Adipose tissue (tissue), 3 donors: ENCODE measurements around the gene ENO3. TPM values are rescaled to one million over a fixed set of nuclear protein-coding genes. Genes with fewer than 3 reads are reported as not detected.

Source experiments
- H3K27ac ChIP-seq: one replicate; pipeline ENCODE4 v1.5.1; 2013; ENCODE audit warnings: low read depth, low read length
- WGBS, 3 donors: extraction: QIAGEN DNeasy Blood & Tissue Kit; methylation state at CpG; one replicate each; pipeline ENCODE4 v1.1.7; 2013; 5-methylcytosine and 5-hydroxymethylcytosine counted together
- polyA plus RNA-seq, 3 donors: library from polyadenylated mRNA; stranded (reverse); fragments of 200-250 nt; gene quantifications; one replicate each; pipeline ENCODE4 v1.2.3, GENCODE V29; 2013
- donor health status: healthy with polysubstance abuse.
- donor health status: Bipolar disorder and iron deficiency.
- donor health status: healthy.

The ENO3 gene
- polyA plus RNA-seq, 3 donors, result 5.1 to 13.5 (median 6.4) TPM

- WGBS, 3 donors, result 1 to 2% (median 1%) methylated on average over 7 of the region's 7 CpGs
- H3K27ac ChIP-seq, result peak overlapping the region; percentile 96
These were observed 3.9 kb upstream of the ENO3 start for GRCh38 chr17:4947010-4947410.

- H3K27ac ChIP-seq, result peak overlapping the region; percentile 96
- 0 to 1% (median 0%) methylated on average over 42 to 56 of the region's 56 CpGs for WGBS, 3 donors
These were observed 3.3 kb upstream of the ENO3 start for GRCh38 chr17:4947411-4948165.

GRCh38 chr17:4948166-4948930, 2.6 kb upstream of the ENO3 start, which contains the start of gene PFN1:
Gene PFN1 (minus strand): TSS chr17:4948530. CDS start chr17:4948394, 136 bp downstream.
- WGBS, 3 donors, result 0 to 1% (median 1%) methylated on average over 39 to 58 of the region's 59 CpGs
- H3K27ac ChIP-seq, result peak within 1 kb of the TSS; percentile 96

DNA sequence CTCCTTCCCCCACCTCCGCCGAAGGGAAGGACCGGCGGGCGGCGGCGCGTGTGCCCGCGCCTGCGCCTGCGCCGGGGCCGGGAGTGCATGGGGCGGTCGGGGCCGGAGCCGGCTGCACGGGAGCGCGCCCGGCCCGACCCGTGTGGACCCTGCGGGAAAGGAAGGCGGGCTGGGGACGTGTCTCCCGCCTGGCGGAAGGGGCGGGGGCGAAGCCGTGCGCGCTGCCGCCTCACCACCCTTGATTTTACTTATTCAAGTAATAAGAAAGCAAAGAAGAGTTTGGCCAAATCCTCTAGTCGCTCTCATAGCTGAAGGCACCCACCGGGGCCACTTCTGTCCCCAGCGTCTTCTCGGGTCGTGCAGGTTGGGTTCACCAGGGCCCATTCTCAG, 2.0 kb upstream of the ENO3 start:
- H3K27ac ChIP-seq, result peak overlapping the region; percentile 45
- 0 to 2% (median 1%) methylated on average over 25 to 40 of the region's 40 CpGs for WGBS, 3 donors

DNA sequence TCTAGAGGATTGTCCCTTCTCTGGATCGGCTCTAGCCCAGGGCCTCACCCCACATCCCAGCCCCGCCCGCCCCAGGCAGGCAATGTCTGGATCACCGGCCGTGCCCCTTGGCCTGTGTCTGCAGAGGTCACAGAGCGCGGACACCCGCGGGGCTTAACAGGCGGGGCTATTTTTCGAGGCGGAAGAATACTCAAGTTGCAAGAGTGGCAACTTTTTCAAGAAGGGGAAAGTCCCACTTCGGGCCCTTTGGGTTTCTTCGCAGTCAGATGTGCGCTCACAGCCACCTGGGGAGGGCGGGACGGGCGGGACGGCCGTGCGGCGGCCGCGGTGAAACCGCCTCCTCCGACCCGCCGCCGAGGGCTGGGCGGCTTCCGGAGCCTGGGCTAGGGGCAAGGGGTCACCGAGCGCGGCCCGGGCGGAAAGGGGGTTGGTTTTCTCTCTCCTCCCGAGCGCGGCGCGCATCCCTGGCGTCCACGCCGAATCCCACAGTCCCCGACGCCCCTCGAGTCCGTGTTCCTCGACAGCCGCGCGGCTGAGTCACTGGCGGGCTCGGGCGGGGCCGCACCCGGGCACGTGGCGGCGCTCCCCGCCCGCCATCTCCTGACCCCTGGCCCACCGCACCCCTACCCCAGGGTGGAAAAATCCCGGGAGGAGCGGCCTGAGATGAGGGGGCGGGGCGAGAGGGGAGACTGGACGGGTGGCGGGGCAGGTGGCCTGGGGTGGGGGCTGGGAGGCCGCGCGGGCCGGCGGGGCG, 1.4 kb upstream of the ENO3 start:
- 0 to 1% (median 1%) methylated on average over 33 to 74 of the region's 75 CpGs for WGBS, 3 donors
- peak overlapping the region; percentile 45 for H3K27ac ChIP-seq

DNA sequence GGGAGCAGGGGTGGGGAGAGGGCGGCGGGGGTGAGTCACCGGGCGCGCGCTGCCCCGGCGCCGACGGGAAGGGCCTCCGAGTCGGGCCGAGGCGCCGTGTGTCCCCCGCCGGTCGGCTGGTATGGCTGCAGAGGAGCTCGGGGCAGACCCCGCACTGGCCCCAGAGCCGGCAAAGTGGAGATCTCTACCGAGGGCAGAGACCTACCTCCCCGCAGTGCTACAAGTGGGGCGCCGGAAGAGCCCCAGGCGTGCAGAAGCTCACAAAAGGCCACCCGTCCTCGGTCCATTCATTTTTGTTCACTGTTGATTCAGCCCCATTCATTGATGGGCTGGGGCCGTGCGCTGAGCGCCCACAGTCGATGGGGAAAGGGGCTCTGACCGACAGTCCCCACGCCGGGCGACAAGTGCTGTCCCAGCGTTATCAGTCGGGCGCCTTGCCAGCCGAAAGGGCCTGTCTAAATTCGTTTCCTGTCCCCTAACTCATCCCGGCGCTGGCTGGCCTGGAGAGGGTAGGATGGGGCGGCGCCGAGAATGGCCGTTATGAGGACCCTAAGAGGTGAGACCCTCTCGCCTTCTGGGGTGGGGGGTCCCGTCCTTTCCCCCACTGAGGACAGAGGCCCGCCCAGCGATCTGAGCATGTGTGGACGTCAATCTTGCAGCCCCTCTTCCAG, 709 bp upstream of the ENO3 start:
- peak overlapping the region; percentile 45 for H3K27ac ChIP-seq
- WGBS, 3 donors, result 5 to 11% (median 6%) methylated on average over 48 to 52 of the region's 52 CpGs

- H3K27ac ChIP-seq, result no peak overlapping the region
- WGBS, 3 donors, result 77 to 91% (median 85%) methylated on average over 3 of the region's 3 CpGs
These were observed 567 bp downstream of the ENO3 start for GRCh38 chr17:4951486-4951885.

- H3K27ac ChIP-seq, result no peak overlapping the region
- 66 to 80% (median 70%) methylated on average over 14 of the region's 14 CpGs for WGBS, 3 donors
These were observed 2.6 kb downstream of the ENO3 start for GRCh38 chr17:4953451-4953961.

DNA sequence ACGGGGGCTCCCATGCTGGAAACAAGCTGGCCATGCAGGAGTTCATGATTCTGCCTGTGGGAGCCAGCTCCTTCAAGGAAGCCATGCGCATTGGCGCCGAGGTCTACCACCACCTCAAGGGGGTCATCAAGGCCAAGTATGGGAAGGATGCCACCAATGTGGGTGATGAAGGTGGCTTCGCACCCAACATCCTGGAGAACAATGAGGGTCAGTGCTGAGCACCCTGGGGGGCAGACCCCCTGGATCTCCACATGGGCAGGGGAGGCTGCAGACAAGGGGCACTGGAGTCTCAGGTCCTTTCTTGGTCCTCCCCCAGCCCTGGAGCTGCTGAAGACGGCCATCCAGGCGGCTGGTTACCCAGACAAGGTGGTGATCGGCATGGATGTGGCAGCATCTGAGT, 4.2 kb downstream of the ENO3 start:
- WGBS, 3 donors, result 97 to 99% (median 97%) methylated on average over 8 of the region's 8 CpGs
- H3K27ac ChIP-seq, result no peak overlapping the region

DNA sequence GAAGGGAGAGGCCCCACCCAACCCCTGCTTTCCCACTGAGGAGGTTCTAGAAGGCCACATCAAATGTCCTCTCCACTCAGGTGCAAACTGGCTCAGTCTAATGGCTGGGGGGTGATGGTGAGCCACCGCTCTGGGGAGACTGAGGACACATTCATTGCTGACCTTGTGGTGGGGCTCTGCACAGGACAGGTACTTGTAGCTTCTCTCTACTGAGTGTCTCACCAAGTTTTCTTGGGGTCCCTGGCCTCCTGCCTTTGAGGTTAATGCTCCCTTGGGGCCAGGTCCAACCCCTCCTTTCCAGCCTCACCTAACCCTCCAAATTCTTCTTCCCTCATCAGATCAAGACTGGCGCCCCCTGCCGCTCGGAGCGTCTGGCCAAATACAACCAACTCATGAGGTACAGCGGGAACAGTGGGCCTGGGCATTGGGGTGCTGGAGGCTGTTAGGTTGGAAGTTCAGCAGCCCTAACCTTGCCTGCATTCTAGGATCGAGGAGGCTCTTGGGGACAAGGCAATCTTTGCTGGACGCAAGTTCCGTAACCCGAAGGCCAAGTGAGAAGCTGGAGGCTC, 5.7 kb downstream of the ENO3 start:
- 74 to 80% (median 79%) methylated on average over 10 of the region's 10 CpGs for WGBS, 3 donors
- H3K27ac ChIP-seq, result no peak overlapping the region

DNA sequence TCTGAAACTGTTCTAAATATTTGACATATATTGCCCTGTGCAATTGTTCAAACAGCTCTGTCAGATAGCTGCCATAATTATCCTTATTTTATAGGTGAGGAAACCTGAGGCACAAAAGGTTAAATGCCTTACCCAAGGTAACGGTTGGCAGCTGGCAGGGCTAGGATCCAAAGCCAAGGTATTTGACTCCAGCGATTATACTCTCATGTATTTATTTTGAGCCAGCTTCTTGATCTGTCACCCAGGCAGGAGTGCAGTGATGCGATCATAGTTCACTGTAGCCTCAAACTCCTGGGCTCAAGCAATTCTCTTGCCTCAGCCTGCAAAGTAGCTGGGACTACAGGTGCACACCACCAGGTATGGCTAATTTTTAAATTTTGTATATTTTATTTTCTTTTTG, 7.2 kb downstream of the ENO3 start:
- 47 to 88% (median 87%) methylated on average over 3 of the region's 3 CpGs for WGBS, 3 donors
- H3K27ac ChIP-seq, result no peak overlapping the region

DNA sequence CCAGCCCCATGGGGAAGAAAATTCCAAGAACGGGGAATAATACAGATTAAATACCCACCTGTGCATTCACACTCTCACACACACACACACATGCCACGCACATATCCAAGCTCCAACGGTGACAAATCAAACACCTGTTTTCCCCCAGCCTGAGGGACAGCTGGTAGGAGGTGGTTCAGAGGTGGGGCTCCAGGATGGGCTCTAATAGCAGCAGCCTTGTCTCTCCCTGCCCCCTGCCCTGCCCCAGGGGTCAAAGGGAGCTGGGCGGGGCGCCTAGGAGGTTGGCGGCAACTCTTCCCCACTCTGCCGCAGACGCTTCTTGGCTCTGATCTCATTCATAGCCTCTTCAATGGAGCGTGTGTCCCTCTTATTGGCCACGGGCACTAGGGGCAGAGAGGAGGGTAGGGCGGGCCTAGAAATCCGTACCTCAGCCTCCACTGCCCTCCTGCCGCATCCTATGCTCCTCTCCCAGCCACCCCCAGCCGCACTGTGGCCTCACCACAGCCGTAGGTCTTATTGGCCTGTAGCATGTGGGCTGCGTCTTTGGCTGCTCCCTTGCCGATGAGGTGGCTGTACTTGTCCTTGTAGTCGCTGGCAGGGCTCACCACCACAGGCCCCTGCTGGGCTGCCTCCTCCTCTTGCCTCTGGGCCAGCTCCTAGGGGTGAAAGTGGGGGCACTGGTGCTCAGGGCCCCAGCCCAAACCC, 8.5 kb downstream of the ENO3 start:
- H3K27ac ChIP-seq, result no peak overlapping the region
- 84 to 91% (median 88%) methylated on average over 17 to 18 of the region's 18 CpGs for WGBS, 3 donors

DNA sequence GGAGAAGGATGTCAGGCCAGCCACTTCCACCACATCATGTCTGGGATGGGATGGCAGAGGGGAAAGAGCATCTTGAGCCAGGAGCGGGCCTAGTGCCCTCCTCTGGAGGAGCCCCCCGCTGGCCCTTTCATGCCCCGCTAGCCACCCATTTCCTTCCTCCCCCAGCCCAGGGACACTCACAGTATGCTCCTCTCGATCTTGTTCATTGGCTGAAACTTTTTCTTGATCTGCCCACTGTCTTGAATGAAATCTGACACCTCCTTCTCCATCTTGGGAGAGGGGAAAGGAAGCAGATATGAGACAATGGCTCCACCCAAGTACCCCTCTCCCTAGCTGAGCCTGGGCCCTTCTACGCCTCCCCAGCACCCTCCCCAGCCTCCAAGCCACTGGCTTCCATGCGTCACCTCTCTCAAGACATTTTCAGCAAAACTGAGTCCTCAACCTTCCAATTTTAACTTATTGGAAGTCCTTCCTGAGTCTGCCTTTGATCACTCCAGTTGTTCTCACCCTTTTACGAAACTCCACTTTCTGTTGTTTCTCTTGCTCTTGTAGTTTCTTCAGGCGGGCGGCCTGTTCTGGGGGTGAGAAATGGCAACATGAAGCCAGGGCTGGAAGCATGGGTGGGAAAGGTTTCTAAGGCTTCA, 9.5 kb downstream of the ENO3 start:
- H3K27ac ChIP-seq, result no peak overlapping the region
- WGBS, 3 donors, result 84 to 90% (median 84%) methylated on average over 9 of the region's 9 CpGs

- 95 to 96% (median 95%) methylated on average over 15 of the region's 15 CpGs for WGBS, 3 donors
- no peak overlapping the region for H3K27ac ChIP-seq
These were observed 14.5 kb downstream of the ENO3 start for GRCh38 chr17:4965311-4965986.

- WGBS, 3 donors, result 0% methylated on average over 42 of the region's 42 CpGs
These were observed 16.1 kb downstream of the ENO3 start for GRCh38 chr17:4966844-4967538.

More at GRCh38 chr17:4966844-4967538, 16.1 kb downstream of the ENO3 start:
- H3K27ac ChIP-seq, result no peak overlapping the region
